ENCODE measurements around the gene NUP214.
"Not testable (repeated sequence)": the region's sequence is repeated elsewhere in the genome, so short reads cannot be mapped to it uniquely, and the experiment has no call there.

NUP214 gene

DNA sequence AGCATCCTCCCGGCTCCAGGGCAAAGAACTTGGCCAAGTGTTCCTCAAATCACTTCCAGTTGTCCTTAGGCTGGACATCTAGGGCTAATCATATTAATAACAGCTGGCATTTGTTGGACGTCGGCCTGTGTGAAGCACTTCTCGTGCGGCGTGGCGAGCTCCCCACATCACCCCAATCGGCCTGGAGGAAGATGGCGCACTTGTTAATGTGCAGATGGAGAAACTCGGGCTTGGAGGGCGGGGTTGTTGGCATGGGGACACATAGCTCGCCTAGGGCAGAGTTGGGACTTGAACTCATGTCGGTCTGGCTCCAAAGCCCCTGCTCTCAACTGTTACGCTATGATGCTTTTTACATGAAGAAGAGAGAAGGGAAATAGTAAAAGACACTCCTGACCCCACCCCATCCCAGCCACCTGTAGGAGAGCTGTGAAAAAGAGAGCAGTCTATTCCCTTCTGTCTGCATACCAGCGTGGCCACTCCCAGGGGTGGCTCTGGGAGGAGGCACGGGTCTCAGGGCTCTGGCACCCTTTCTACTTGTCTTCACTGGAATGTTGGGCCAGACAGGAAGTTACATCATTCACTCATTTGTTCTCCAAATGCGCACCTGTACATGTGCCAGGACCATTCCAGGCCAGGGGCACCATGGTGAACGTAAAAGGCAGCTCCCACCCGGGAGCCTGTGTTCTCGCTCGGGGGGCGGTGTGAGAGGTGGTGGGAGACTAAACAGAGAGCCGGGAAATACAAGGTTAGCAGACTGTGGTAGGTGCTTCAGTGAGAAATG, 12.8 kb upstream of the NUP214 start:
- no peak overlapping the region for H3K4me3 ChIP-seq (ENCODE audit: low read depth, low read length)
- DNase-seq (ENCODE audit: low read depth) = no peak
- TF ChIP-seq, protein P1, sequence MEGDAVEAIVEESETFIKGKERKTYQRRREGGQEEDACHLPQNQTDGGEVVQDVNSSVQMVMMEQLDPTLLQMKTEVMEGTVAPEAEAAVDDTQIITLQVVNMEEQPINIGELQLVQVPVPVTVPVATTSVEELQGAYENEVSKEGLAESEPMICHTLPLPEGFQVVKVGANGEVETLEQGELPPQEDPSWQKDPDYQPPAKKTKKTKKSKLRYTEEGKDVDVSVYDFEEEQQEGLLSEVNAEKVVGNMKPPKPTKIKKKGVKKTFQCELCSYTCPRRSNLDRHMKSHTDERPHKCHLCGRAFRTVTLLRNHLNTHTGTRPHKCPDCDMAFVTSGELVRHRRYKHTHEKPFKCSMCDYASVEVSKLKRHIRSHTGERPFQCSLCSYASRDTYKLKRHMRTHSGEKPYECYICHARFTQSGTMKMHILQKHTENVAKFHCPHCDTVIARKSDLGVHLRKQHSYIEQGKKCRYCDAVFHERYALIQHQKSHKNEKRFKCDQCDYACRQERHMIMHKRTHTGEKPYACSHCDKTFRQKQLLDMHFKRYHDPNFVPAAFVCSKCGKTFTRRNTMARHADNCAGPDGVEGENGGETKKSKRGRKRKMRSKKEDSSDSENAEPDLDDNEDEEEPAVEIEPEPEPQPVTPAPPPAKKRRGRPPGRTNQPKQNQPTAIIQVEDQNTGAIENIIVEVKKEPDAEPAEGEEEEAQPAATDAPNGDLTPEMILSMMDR (IDR thresholded peaks at IDR 0.05; ENCODE audit: insufficient read depth, low read depth, low read length, missing control alignments) = no peak

DNA sequence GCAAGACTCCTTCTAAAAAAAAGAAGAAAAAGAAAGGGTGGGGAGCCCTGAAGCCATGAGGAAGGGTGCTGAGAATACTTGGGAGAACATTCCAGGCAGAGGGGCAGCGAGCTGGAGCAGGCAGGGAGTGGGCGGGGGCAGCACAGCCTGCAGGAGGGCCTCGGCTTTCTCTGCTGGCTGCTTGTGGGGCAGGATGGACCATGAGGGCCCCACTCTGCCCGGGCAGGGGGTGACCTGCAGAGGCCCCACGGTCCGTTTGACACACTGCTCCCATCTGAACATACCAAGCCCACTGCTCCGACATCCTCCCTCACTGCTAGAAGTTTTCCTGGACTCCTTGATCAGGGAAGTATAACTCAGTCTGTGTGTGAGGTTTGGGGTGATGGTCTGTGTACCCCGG, 11.7 kb upstream of the NUP214 start:
- TF ChIP-seq, protein P1 (IDR thresholded peaks at IDR 0.05; ENCODE audit: insufficient read depth, low read depth, low read length, missing control alignments) = no peak
- no peak overlapping the region for H3K4me3 ChIP-seq (ENCODE audit: low read depth, low read length)
- DNase-seq (ENCODE audit: low read depth) = no peak

DNA sequence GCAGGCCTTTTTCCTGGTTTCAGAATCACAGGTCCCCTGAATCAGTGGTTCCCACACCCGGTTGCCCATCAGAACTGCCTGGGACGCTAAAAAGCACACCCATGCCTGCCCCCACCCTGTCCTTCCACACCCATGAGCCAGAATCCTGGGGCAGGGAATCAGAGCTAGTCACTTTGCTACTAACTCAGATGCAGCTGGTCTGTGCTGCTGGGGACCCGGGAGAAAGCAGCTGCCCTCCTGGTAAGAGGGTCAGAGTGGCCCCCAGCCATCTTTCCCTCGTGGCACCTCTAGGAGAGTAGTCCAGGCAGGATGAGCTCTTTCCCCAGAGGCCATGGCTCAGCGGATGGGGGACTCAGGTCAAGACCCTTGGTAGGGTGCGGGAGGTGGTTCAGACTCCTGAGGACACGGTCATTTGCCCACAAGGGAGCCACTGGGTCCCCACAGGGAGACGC, 11.3 kb upstream of the NUP214 start:
- TF ChIP-seq, protein P1 (IDR thresholded peaks at IDR 0.05; ENCODE audit: insufficient read depth, low read depth, low read length, missing control alignments) = no peak
- no peak overlapping the region for H3K4me3 ChIP-seq (ENCODE audit: low read depth, low read length)
- no peak for DNase-seq (ENCODE audit: low read depth)

DNA sequence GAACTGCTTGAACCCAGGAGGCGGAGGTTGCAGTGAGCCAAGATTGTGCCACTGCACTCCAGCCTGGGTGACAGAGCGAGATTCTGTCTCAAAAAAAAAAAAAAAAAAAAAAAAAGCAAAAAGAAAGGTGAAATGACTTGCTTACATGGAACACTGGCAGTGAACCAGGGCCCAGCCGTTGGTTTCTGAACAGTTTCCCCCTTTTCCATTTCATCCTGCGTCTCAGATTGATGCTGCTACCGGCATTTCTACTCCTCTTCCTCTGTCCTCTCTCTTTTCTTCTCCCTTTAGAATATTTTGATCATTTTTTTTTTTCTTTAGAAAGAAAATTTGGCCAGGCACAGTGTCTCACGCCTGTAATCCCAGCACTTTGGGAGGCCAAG, 10.0 kb upstream of the NUP214 start:
- DNase-seq (ENCODE audit: low read depth); H3K4me3 ChIP-seq (ENCODE audit: low read depth, low read length): not testable (repeated sequence)

DNA sequence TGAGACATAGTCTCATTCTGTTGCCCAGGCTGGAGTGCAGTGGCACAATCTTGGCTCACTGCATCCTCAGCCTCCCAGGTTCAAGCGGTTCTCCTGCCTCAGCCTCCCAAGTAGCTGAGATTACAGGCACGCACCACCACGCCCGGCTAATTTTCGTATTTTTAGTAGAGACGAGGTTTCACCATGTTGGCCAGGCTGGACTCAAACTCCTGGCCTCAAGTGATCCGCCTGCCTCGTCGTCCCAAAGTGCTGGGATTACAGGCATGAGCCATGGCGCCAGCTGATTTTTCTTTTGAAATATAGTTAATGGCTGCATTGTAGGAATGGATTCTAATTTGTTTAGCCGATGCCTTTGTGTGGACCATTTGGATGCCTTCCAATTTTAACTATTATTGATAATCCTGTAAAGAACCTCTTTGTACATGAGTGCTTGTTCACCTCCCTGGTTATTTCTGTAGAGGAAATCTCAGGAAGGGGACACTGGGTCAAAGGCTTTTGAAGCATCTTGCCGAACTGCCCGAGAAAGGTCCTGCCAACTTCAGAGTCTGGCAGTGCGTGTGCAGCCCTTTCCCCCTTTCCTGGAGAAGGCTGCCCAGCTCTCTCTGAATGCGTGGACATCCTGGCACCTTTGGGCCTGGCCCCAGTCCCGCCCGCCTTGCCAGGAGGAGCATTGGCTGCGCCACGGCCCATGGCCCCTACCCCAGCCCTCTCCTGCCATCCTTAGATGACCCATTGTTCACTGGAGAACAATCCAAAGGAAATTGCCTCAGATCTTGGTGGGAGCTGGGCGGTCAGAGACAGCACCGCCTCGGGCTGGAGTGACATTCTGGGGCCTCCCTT, 8.9 kb upstream of the NUP214 start:
- TF ChIP-seq, protein P1 (IDR thresholded peaks at IDR 0.05; ENCODE audit: insufficient read depth, low read depth, low read length, missing control alignments) = no peak
- no peak overlapping the region for H3K4me3 ChIP-seq (ENCODE audit: low read depth, low read length)
- DNase-seq (ENCODE audit: low read depth) = no peak

DNA sequence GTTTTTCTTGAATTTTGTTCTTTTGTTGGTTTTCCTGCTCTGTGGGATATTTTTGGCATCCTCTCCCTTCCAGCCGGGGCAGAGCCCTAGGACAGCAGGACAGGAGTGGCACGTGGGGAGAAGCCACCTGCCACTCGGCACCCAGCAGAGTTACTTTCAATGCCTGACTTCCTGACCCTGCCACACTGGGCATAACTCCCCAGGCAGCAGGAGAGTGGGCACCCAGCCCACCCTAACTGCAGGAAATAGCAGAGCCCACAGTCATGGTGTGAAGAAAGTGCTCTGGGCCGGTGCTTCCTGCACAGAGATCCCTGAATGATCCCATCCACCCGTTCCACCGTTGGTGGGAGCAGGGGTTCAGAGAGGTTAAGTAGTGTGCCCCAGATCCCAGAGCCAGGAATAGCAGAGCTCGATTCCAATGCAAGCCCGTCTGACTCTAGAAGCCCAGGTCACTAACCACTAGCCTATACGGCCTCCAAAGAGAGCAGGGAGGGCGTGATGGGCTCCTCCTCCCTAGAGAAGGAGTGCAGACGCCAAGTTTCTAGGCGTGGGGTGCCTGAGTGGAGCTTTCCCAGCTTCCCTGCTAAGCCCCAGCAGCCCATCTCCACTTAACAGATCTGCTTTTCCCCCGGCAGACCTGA, 8.1 kb upstream of the NUP214 start:
- TF ChIP-seq, protein P1 (IDR thresholded peaks at IDR 0.05; ENCODE audit: insufficient read depth, low read depth, low read length, missing control alignments) = no peak
- H3K4me3 ChIP-seq (ENCODE audit: low read depth, low read length) = no peak overlapping the region

DNA sequence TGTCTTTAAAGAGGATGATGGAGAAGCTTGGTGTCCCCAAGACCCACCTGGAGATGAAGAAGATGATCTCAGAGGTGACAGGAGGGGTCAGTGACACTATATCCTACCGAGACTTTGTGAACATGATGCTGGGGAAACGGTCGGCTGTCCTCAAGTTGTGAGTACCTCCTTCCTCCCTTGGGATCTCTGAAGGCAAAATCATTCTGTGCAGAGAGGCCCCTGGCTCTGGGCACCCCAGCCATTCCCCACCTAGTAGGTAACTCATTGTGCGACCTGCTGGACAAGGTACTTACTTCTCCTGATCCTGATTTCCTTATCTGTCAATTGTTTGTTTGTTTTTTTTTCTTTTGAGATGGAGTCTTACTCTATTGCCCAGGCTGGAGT, 7.6 kb upstream of the NUP214 start:
- TF ChIP-seq, protein P1 (IDR thresholded peaks at IDR 0.05; ENCODE audit: insufficient read depth, low read depth, low read length, missing control alignments) = no peak
- no peak overlapping the region for H3K4me3 ChIP-seq (ENCODE audit: low read depth, low read length)
- no peak for DNase-seq (ENCODE audit: low read depth)

More for the DNA sequence above, 8.1 kb upstream of the NUP214 start:
- DNase-seq (ENCODE audit: low read depth) = no peak

Measured in GM12865 (cell line).